GM10847 (cell line): ENCODE results near the gene RELA.

ENCODE experiments used
- POLR2A ChIP-seq: IDR thresholded peaks from 2 replicates; pipeline ENCODE4 v1.6.1; 2011; ENCODE audit not compliant: insufficient read length; ENCODE audit errors: extremely low read depth

Gene RELA

DNA sequence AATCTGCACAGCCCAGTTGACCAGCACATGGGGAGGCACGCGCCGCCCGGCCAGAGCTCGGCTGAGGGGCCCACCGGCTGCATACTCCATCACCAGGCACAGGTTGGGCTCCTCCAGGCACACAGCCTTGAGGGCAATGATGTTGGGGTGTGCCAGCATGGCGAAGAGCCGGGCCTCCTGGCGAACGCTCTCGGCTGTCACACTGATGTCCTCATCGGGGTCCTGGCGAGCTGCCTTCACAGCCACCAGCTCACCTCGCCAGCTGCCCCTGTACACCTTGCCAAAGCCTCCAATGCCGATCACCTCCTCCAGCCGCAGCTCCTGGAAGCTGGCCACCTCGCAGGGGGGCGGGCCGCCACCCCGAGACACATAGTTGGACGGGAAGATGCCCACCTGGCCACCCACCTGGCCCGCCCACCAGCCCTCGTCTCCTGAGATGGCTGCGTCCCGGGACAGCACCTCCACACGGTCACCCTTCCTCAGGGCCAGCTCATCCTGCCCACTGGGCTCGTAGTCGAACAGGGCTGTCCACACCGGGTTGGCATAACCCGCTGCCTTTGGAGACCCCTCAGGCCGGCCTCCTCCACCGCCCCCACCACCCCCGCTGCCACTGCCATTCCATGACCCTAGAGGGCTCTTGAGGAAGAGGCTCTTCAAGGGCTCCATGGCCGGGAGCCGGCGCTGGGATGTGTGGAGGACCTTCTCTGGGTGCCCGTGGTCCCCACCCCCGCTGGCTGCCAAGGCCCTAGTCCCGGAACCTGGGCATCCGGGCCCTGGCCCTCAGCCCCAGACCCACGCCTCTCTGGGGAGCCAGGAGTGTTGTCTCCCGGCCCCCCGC, 49.4 kb downstream of the RELA start:
- no peak for TF ChIP-seq POLR2A

DNA sequence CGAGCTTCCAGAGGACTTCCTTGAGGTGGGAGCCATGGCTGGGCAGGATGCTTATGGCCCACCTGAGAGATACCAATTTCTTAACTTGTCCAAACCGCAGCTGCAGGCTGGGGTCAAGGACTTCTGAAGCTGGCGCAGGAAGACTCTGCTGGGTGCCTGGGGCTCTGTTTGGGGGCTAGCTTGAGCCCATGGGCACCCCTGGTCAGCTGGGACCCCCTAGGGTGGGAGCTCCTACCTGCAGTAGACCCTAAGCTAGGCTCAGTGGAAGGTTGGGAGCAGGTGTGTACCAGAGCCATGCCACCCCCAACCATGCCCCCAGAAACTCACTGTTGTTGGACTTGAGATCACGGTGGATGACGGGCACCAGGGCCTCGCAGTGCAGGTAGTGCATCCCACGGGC, 50.0 kb downstream of the RELA start:
- no peak for TF ChIP-seq POLR2A

DNA sequence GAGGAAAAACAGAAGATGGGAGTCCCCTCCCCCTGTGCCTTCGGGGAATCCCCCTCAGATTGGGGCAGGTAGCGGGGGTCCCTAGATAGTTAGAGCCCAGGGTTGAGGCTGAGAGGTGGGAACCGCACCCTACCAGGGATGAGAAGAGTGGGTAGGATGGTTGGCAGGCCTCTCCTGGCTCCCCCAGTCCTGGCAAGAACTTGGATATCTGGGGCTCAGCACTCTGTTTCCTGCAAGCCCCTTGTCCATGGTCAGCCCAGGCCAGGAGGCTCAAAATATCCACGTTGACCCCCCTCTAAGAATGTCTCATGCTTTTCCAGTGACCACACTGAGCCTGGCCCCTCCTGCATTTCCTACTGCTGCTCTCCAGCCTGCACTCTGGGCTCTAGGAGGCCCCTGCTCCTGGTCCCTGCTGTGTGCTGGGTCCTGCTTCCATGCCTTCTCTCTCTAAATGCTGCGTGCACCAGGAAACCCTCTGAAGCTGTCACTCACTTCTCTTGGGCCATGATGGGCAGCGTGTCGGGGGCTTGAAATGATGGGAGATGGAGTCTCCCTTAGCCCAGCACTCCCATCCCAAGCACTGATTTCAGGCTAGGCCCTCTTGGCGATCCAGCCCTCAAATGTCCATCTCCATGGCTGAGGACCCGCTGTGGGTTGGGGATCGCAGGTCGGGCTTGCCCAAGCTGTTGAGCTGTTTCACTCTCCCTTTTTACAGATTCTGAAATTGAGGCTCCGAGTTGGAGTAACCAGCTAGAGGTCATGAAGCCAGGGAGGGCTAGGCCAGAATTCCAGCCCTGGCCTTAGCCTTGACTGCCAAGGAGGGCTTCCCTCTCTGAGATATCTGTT, 50.7 kb downstream of the RELA start:
- TF ChIP-seq POLR2A, result no peak

DNA sequence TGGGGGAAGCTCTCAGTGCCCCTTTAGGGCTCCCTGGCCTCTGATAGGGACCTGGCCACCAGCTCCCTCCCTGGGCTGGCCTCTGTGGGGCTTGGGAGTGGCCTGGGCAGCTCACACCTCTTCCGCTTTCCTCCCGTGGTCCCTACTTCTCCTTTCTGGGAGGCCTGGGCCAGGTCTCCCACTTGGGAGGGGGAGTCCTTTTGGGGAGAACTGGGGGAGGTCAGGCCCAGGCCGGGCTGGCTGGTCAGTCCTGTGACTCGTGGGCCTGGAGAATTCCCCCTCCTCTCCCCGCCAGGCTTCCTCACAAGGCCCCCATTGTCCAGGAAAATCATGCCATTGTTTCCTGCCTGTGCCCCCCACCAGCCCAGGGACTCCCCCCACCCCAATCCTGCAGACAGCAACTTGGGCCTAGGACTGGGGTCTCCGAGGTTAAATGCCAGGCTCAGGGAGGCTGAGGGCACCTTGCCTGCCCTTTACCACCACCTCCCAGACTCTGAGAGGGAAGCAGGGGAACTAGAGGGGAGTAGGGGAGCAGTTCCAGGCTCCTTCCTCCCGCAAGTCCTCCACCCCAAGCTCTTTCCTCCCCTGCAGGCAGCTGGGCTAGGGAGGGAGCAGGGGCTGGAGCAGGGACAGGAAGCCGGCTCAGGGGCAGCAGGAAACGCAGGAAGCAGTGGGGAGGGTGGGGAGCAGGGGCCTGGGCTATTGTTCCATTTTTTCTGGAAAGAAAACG, 51.5 kb downstream of the RELA start:
- no peak for TF ChIP-seq POLR2A

DNA sequence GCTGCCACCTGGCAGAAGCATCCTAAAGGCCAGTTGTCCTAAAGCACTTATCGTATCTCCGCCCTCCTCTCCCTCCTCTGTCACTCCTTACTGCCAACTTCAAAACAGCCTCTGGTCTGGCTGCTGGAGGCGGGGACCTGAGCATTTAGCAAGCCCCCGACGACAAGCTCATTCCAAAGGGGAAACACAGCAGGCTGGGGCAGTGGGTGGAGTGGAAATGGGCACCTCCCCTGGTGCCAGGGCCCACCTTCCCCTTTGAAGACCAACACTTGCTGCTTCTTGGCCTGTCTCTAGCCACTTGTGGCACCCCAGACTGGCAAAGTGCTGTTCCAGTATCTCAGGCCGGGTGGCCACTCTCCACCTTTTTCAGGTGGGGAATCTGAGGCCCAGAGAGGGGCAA, 52.3 kb downstream of the RELA start:
- no peak for TF ChIP-seq POLR2A

DNA sequence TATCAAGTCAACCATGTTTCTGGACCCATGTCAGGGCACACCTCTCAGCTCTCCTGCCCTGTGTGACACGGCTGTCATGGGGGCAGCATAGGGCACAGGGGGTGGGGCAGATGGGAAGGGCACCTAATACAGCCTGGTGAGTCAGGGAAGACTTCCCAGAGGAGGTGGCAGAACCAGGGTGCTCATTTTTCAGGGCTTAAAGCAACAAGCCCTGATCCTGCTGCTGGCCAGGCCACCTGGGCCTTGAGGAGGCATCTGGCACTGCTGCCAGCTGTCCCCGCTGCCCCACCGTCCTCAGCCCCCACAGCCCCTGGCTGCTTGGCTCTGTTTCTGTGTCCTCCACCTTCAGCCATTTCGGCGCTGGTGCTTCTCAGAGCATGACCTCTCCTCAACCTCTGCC, 53.1 kb downstream of the RELA start:
- no peak for TF ChIP-seq POLR2A

DNA sequence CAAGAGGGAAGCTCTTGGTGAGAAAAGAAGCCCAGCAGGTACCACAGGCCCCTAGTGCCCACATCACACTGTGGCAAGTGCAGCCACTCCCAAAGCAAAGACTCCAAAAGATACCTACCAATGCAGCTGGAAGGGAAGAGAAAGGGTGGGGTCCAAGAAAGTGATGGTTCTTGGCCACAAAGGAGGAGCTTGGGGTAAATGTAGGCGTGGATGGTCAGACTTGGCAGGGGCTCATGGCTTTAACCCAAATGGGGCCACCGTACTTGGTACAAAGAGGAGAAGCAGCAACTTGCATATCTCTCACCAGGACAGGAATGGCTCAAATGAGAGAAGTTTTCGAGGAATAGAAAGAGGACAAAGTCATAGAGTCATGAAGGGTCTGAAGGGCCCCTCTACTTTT, 53.5 kb downstream of the RELA start:
- TF ChIP-seq POLR2A, result no peak

DNA sequence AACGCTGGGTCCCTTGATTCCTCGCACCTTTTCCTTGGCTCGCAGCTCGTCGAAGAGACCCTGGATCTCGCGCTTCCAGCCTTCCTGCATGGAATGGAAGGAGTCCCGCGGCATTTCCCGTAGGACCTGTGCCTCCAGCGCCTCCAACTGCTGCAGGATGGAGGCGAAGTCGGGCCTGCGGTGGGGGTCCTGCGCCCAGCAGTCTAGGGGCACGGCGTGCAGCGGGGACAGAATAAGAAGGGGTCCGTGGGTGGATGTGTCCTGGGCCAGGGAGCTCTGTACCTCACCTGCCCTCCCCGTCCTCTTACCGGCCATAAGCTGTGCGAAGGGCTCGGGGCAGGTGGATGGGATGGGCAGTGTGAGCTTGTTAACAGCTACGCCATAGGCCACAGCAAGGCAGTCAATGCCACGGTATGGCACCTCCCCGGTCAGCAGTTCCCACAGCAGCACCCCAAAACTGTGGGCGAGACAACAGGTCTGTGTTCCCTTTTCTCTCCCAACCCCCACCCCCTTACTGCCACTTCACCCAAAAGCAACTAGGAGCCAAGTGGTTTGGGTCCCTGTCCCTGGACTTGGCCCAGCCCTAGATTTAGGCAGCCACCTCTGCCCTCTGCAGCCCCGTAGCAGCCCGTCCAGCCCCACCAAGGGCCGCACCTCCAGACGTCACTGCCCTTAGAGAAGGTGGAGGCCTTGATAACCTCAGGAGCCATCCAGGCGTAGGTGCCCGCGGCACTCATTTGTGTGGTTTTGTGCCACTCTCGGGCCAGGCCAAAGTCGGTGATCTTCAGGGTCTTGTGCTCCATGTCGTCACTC, 54.9 kb downstream of the RELA start:
- no peak for TF ChIP-seq POLR2A

DNA sequence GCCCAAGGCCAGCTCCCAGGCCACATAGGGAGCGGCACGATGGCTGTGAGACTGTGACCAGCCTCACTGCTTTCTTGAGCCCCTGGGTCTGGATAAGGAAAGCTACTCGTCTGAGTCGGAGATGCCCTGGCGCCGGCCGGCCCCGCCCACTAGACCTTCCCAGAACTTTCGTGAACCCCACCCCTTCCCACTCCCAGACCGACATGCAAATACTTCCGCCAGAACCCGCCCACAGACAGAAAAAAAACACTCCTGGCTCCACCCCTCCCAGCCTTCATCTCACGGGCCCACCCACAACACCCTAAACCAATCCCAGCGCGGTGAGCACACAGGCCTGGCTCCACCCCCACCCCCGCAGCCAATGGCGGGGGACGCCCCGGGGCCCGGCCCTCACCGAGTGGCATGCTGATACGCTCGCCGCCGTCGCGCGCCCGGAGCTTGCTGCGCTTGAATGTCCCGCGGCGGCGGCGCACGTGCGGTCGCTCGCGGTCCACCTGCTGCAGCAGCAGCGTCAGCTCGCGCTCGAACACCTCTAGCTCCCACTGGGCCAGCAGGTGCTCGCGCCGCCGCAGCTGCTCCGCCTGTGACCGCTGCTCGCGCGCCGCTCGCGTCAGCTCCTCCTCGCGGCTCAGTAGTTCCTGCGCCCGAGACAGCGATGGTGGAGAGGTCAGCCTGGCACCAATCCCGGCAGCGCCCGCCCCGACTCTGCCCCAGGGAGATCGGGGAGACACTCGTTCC, 55.7 kb downstream of the RELA start:
- TF ChIP-seq POLR2A, result no peak

DNA sequence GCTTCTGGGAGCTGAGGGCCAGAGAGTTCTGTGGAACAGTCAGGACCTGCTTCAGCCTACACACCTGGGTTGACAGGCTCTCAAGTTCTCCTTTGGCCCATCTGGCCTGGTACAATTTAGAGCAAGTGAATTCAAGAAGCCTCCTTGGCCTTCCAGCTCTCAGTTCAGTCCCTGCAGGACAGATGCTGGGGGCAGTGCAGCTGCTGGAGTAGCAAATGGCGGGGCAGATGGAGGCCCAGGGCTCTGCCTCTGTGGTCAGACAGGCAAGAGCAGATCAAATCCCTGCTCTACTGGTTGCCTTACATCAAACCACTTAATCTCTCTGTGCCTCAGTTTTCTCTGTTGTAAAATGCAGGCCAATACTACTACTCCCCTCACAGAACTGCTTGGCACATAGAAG, 58.5 kb downstream of the RELA start:
- no peak for TF ChIP-seq POLR2A
